Activated T-cell treated with anti-CD3 and anti-CD28 coated beads, Interleukin-2, amount 50 U/mL, for 72 hours (primary cell): ENCODE data around the gene LRMDA. TPM values are rescaled to one million over a fixed set of nuclear protein-coding genes. Genes with fewer than 3 reads are reported as not detected.

Experiments
- ATAC-seq, 2 donors: fragments of 150-1000 bp; cut with Tn5 transposase; replicated peaks in 1 of 2; 2 replicates each; pipeline ENCODE4 v1.10.0; 2021; ENCODE audit warnings: moderate library complexity in 2 of 2, mild to moderate bottlenecking in 1 of 2
- DNase-seq, 2 donors: peaks; one replicate each; pipeline ENCODE4 v3.0.0; 2021 to 2022; ENCODE audit warnings: mixed read lengths in 1 of 2
- H3K27ac Mint-ChIP-seq: one replicate; pipeline ENCODE4 v1.8.0; 2022; ENCODE audit warnings: mild to moderate bottlenecking, moderate library complexity, mixed read lengths
- H3K27me3 Mint-ChIP-seq: one replicate; pipeline ENCODE4 v1.8.0; 2022; ENCODE audit warnings: low read depth, mixed read lengths
- H3K36me3 Mint-ChIP-seq, 2 donors: one replicate each; pipeline ENCODE4 v1.8.0; 2022; ENCODE audit warnings: mixed read lengths in 2 of 2, mild to moderate bottlenecking in 1 of 2; ENCODE audit not compliant: insufficient read depth in 2 of 2
- H3K4me1 Mint-ChIP-seq: one replicate; pipeline ENCODE4 v1.8.0; 2022; ENCODE audit warnings: low read depth, mixed read lengths
- H3K4me3 Mint-ChIP-seq, 2 donors: one replicate each; pipeline ENCODE4 v1.8.0; 2022; ENCODE audit warnings: mild to moderate bottlenecking in 2 of 2, mixed read lengths in 2 of 2, moderate library complexity in 2 of 2
- H3K9me3 Mint-ChIP-seq, 2 donors: one replicate each; pipeline ENCODE4 v1.8.0; 2022; ENCODE audit warnings: mixed read lengths in 2 of 2
- total RNA-seq, 2 donors: library from RNA; stranded (reverse); gene quantifications; one replicate each; pipeline ENCODE4 v1.2.3, GENCODE V29; 2022

Gene LRMDA
- total RNA-seq, 2 donors from 2014 or later = not detected

GRCh38 chr10:75862935-75863334, 431.5 kb downstream of the LRMDA start:
- DNase-seq (no peak), ATAC-seq (no peak)
- Mint-ChIP-seq H3K4me1 (no peaks in the 10 kb centered on the region), H3K27ac (no peak overlapping the region), H3K9me3 (no peaks in the 10 kb centered on the region), H3K27me3 (no peaks in the 10 kb centered on the region), H3K36me3 (no peaks in the 10 kb centered on the region), H3K4me3 (no peak overlapping the region)

GRCh38 chr10:75864717-75865116, 433.3 kb downstream of the LRMDA start:
- DNase-seq = no peak
- Mint-ChIP-seq H3K4me3 (no peak overlapping the region), H3K9me3 (peaks cover 0 to 1% of the 10 kb centered on the region in 2 donors), H3K4me1 (no peaks in the 10 kb centered on the region), H3K27ac (no peak overlapping the region), H3K36me3 (no peaks in the 10 kb centered on the region), H3K27me3 (no peaks in the 10 kb centered on the region)
- ATAC-seq = no peak

GRCh38 chr10:75865413-75866299, 434.2 kb downstream of the LRMDA start:
- peaks cover 0 to 1% of the 10 kb centered on the region in 2 donors for H3K9me3 Mint-ChIP-seq
- no peak overlapping the region for H3K4me3 Mint-ChIP-seq
- DNase-seq (no peak), ATAC-seq (no peak)
- no peaks in the 10 kb centered on the region for H3K4me1 Mint-ChIP-seq
- H3K27me3 Mint-ChIP-seq = no peaks in the 10 kb centered on the region
- H3K36me3 Mint-ChIP-seq = no peaks in the 10 kb centered on the region
- no peak overlapping the region for H3K27ac Mint-ChIP-seq

- H3K36me3 Mint-ChIP-seq = no peaks in the 10 kb centered on the region
- no peak overlapping the region for H3K27ac Mint-ChIP-seq
- H3K4me1 Mint-ChIP-seq = no peaks in the 10 kb centered on the region
- no peaks in the 10 kb centered on the region for H3K27me3 Mint-ChIP-seq
- DNase-seq (no peak), ATAC-seq (no peak)
- peaks cover 0 to 1% of the 10 kb centered on the region in 2 donors for H3K9me3 Mint-ChIP-seq
- no peak overlapping the region for H3K4me3 Mint-ChIP-seq
Measured at GRCh38 chr10:75866300-75866625, 434.8 kb downstream of the LRMDA start.

- H3K27ac Mint-ChIP-seq = no peak overlapping the region
- ATAC-seq = no peak
- no peak for DNase-seq
- no peaks in the 10 kb centered on the region for H3K4me1 Mint-ChIP-seq
- H3K4me3 Mint-ChIP-seq = no peak overlapping the region
- H3K9me3 Mint-ChIP-seq = peaks cover 0 to 1% of the 10 kb centered on the region in 2 donors
- H3K36me3 Mint-ChIP-seq = no peaks in the 10 kb centered on the region
- no peaks in the 10 kb centered on the region for H3K27me3 Mint-ChIP-seq
Measured at GRCh38 chr10:75866731-75867130, 435.3 kb downstream of the LRMDA start.

- Mint-ChIP-seq H3K27ac (no peak overlapping the region), H3K9me3 (peaks cover 0 to 1% of the 10 kb centered on the region in 2 donors), H3K4me3 (no peak overlapping the region), H3K36me3 (no peaks in the 10 kb centered on the region), H3K4me1 (no peaks in the 10 kb centered on the region), H3K27me3 (no peaks in the 10 kb centered on the region)
- ATAC-seq (no peak), DNase-seq (no peak)
Measured at GRCh38 chr10:75868574-75868973, 437.1 kb downstream of the LRMDA start.

GRCh38 chr10:75870039-75870645, 438.7 kb downstream of the LRMDA start:
- no peak overlapping the region for H3K27ac Mint-ChIP-seq
- no peak overlapping the region for H3K4me3 Mint-ChIP-seq
- H3K27me3 Mint-ChIP-seq = no peaks in the 10 kb centered on the region
- ATAC-seq (no peak), DNase-seq (no peak)
- no peaks in the 10 kb centered on the region for H3K36me3 Mint-ChIP-seq
- H3K9me3 Mint-ChIP-seq = peaks cover 0 to 1% of the 10 kb centered on the region in 2 donors
- H3K4me1 Mint-ChIP-seq = no peaks in the 10 kb centered on the region

GRCh38 chr10:75875740-75876139, 444.3 kb downstream of the LRMDA start:
- Mint-ChIP-seq H3K27ac (no peak overlapping the region), H3K27me3 (no peaks in the 10 kb centered on the region), H3K36me3 (no peaks in the 10 kb centered on the region), H3K4me3 (no peak overlapping the region), H3K4me1 (no peaks in the 10 kb centered on the region), H3K9me3 (no peaks in the 10 kb centered on the region)
- DNase-seq (no peak), ATAC-seq (no peak)

GRCh38 chr10:75876710-75877109, 445.3 kb downstream of the LRMDA start:
- H3K4me3 Mint-ChIP-seq = no peak overlapping the region
- H3K27me3 Mint-ChIP-seq = no peaks in the 10 kb centered on the region
- H3K36me3 Mint-ChIP-seq = no peaks in the 10 kb centered on the region
- DNase-seq (no peak), ATAC-seq (no peak)
- H3K9me3 Mint-ChIP-seq = no peaks in the 10 kb centered on the region
- no peaks in the 10 kb centered on the region for H3K4me1 Mint-ChIP-seq
- no peak overlapping the region for H3K27ac Mint-ChIP-seq

GRCh38 chr10:75877877-75878276, 446.5 kb downstream of the LRMDA start:
- H3K9me3 Mint-ChIP-seq = no peaks in the 10 kb centered on the region
- no peak overlapping the region for H3K4me3 Mint-ChIP-seq
- ATAC-seq (no peak), DNase-seq (no peak)
- no peaks in the 10 kb centered on the region for H3K36me3 Mint-ChIP-seq
- no peaks in the 10 kb centered on the region for H3K4me1 Mint-ChIP-seq
- H3K27ac Mint-ChIP-seq = no peak overlapping the region
- no peaks in the 10 kb centered on the region for H3K27me3 Mint-ChIP-seq

- no peaks in the 10 kb centered on the region for H3K9me3 Mint-ChIP-seq
- no peak overlapping the region for H3K4me3 Mint-ChIP-seq
- H3K4me1 Mint-ChIP-seq = no peaks in the 10 kb centered on the region
- H3K27ac Mint-ChIP-seq = no peak overlapping the region
- DNase-seq (no peak), ATAC-seq (no peak)
- H3K27me3 Mint-ChIP-seq = no peaks in the 10 kb centered on the region
- no peaks in the 10 kb centered on the region for H3K36me3 Mint-ChIP-seq
Measured at GRCh38 chr10:75878586-75878985, 447.2 kb downstream of the LRMDA start.

GRCh38 chr10:75880031-75880775, 448.8 kb downstream of the LRMDA start:
- ATAC-seq (no peak), DNase-seq (no peak)
- H3K27ac Mint-ChIP-seq = no peak overlapping the region
- no peak overlapping the region for H3K4me3 Mint-ChIP-seq
- H3K27me3 Mint-ChIP-seq = no peaks in the 10 kb centered on the region
- H3K9me3 Mint-ChIP-seq = no peaks in the 10 kb centered on the region
- H3K4me1 Mint-ChIP-seq = no peaks in the 10 kb centered on the region
- no peaks in the 10 kb centered on the region for H3K36me3 Mint-ChIP-seq
